Adrenal gland (tissue), 12 donors: ENCODE data around the gene ABHD14A. TPM values are rescaled to one million over a fixed set of nuclear protein-coding genes. Genes with fewer than 3 reads are reported as not detected.
A peak's percentile ranks its signal among the peaks of the same experiment; 100 is the strongest.

Source experiments
- DNase-seq, 7 donors: peaks; one replicate each; pipeline ENCODE4 v3.0.0-alpha.2; 2019 to 2020
- H3K27ac ChIP-seq, 5 donors: fragments of 200-600 bp; sonication (generic) in 4 of 5; 1 replicate in 3 of 5; 2 replicates in 2 of 5; pipeline versions ENCODE4 v1.5.1 to v1.8.0; 2016 to 2020; ENCODE audit warnings: mild to moderate bottlenecking in 1 of 5
- H3K27me3 ChIP-seq: fragments of 200-600 bp; 2 replicates; pipeline ENCODE4 v1.8.0; 2021
- H3K36me3 ChIP-seq, 2 donors: fragments of 200-600 bp; replicated peaks in 1 of 2; 1 replicate in 1 of 2; 2 replicates in 1 of 2; pipeline versions ENCODE4 v1.5.1 to v1.8.0; 2018 to 2022
- H3K4me1 ChIP-seq, 2 donors: fragments of 200-600 bp; replicated peaks in 1 of 2; 1 replicate in 1 of 2; 2 replicates in 1 of 2; pipeline versions ENCODE4 v1.5.1 to v1.8.0; 2018 to 2021
- H3K4me3 ChIP-seq, 4 donors: fragments of 200-600 bp; sonication (generic) in 3 of 4; one replicate each; pipeline ENCODE4 v1.5.1; 2016 to 2018
- H3K9me3 ChIP-seq, 3 donors: fragments of 200-600 bp; sonication (generic) in 1 of 3; replicated peaks in 1 of 3; 1 replicate in 2 of 3; 2 replicates in 1 of 3; pipeline versions ENCODE4 v1.5.1 to v1.8.0; 2016 to 2021
- POLR2A ChIP-seq, 2 donors: fragments of 450-650 bp; IDR thresholded peaks; one replicate each; pipeline ENCODE4 v1.6.1; 2017; ENCODE audit warnings: antibody characterized with exemption in 2 of 2, mild to moderate bottlenecking in 2 of 2, moderate library complexity in 1 of 2
- WGBS, 4 donors: extraction: QIAGEN DNeasy Blood & Tissue Kit in 2 of 4; methylation state at CpG; one replicate each; pipeline versions ENCODE4 v1.1.5 to v1.1.7; 2013 to 2017; 5-methylcytosine and 5-hydroxymethylcytosine counted together
- intact Hi-C, 2 donors: fragments of 100-400 bp; cut with DNase I; formaldehyde crosslinking; loops; one replicate each; pipeline versions ENCODE4 v1.14.1 to v1.15.0; 2022 to 2023
- polyA plus RNA-seq, 3 donors: library from polyadenylated mRNA; stranded (reverse); fragments of 200-250 nt in 2 of 3; fragments of 350-450 nt in 1 of 3; fragmentation: Illumina TruSeq in 1 of 3; extraction: RNeasy Lipid Tissue Mini Kit (QIAGEN cat#74804) in 1 of 3; gene quantifications; one replicate each; pipeline ENCODE4 v1.2.3, GENCODE V29; 2013 to 2014
- total RNA-seq, 9 donors: library from RNA; depleted of rRNA in 4 of 9; stranded (reverse); fragments of >200 nt in 4 of 9; fragments of 120-200 nt in 1 of 9; fragmentation: NEBNext Ultra II Directional in 1 of 9; extraction: Animal tissue kit (Norgen Biotek cat#: 25700) in 1 of 9; gene quantifications; one replicate each; pipeline versions ENCODE4 v1.1.0 to v1.2.4, GENCODE V29; 2013 to 2023
- TF ChIP-seq, protein P1 (sequence below), 6 experiments: fragments of 450-650 bp in 4 of 6; fragments of 200-600 bp in 2 of 6; sonication (generic) in 1 of 6; IDR thresholded peaks; 1 replicate in 5 of 6; 2 replicates in 1 of 6; pipeline versions ENCODE4 v1.5.1 to v1.8.0; 2016 to 2021; ENCODE audit warnings: antibody characterized with exemption in 6 of 6, mild to moderate bottlenecking in 2 of 6, moderate library complexity in 1 of 6
- donor health status: healthy with polysubstance abuse.
- donor health status: Bipolar disorder and iron deficiency.
- donor health status: DM: yes; HTN: yes; CAD: no.
- donor health status: DM: no; HTN: no; CAD: no.
- donor health status: DM: no; HTN: no; CAD: no.
- donor health status: DM: yes; HTN: yes; CAD: no.

Gene ABHD14A
- total and polyA plus RNA-seq, 12 donors, result 29.3 to 162 (median 77.1) TPM

DNA sequence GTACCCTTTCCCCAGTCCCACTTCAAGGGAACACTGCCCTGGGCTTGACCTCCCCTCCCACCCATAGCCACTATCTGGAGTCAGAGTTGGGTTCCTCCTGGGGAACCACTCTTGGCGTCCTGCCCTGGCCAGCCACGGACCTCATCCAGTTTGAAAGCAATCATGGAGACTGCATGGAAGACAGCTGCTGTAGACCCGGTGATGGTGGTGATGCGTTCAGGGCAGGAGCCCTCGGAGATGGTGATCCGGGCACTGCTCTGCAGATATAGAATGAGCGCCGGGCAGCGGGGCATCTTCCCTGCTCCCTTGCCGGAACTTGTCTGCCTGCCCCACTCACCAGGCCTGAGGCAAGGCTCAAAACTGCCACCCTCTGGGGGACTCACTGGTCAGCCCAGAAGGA, 14.5 kb upstream of the ABHD14A start:
- no peaks in the 10 kb centered on the region for H3K27me3 ChIP-seq
- H3K9me3 ChIP-seq, result no peaks in the 10 kb centered on the region
- 88 to 100% (median 92%) methylated on average over 1 to 10 of the region's 10 CpGs for WGBS, 4 donors
- peaks cover 0 to 8% of the 10 kb centered on the region in 2 donors for H3K36me3 ChIP-seq
- no peak for TF ChIP-seq POLR2A (IDR thresholded peaks at IDR 0.05)
- TF ChIP-seq, protein P1, sequence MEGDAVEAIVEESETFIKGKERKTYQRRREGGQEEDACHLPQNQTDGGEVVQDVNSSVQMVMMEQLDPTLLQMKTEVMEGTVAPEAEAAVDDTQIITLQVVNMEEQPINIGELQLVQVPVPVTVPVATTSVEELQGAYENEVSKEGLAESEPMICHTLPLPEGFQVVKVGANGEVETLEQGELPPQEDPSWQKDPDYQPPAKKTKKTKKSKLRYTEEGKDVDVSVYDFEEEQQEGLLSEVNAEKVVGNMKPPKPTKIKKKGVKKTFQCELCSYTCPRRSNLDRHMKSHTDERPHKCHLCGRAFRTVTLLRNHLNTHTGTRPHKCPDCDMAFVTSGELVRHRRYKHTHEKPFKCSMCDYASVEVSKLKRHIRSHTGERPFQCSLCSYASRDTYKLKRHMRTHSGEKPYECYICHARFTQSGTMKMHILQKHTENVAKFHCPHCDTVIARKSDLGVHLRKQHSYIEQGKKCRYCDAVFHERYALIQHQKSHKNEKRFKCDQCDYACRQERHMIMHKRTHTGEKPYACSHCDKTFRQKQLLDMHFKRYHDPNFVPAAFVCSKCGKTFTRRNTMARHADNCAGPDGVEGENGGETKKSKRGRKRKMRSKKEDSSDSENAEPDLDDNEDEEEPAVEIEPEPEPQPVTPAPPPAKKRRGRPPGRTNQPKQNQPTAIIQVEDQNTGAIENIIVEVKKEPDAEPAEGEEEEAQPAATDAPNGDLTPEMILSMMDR (IDR thresholded peaks at IDR 0.05), result no peak
- peaks cover 9 to 11% of the 10 kb centered on the region in 2 donors for H3K4me1 ChIP-seq
- DNase-seq, result no peak
- intact Hi-C loops, result no loop called here
- no peak overlapping the region for H3K4me3 ChIP-seq
- no peak overlapping the region for H3K27ac ChIP-seq

DNA sequence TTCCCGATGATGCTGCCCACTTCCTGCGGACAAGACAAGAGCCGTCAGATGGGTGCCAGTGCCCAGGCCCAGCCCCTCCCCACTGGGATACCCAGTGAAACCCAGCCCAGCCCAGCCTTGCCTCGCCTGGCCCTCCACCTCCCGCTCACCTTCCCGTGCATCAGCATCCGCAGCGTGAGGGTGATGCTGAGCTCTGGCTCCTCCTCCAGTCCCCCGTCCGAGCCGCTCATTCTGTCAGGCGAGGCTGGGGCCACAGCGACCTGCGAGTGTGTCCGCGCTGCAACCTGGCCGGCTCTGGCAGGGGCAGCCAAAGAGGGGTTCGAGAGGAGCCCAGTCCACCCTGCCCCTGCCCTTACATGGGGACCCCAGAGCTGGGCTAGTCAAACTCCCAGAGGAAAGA, 13.9 kb upstream of the ABHD14A start:
- peaks cover 0 to 8% of the 10 kb centered on the region in 2 donors for H3K36me3 ChIP-seq
- peaks cover 5 to 10% of the 10 kb centered on the region in 2 donors for H3K4me1 ChIP-seq
- intact Hi-C loops, result no loop called here
- H3K27me3 ChIP-seq, result no peaks in the 10 kb centered on the region
- H3K27ac ChIP-seq, result no peak overlapping the region
- DNase-seq, result no peak
- TF ChIP-seq POLR2A (IDR thresholded peaks at IDR 0.05), result no peak
- TF ChIP-seq, protein P1 (IDR thresholded peaks at IDR 0.05), result no peak
- H3K9me3 ChIP-seq, result no peaks in the 10 kb centered on the region
- H3K4me3 ChIP-seq, result no peak overlapping the region
- 94 to 96% (median 95%) methylated on average over 7 to 18 of the region's 18 CpGs for WGBS, 4 donors

DNA sequence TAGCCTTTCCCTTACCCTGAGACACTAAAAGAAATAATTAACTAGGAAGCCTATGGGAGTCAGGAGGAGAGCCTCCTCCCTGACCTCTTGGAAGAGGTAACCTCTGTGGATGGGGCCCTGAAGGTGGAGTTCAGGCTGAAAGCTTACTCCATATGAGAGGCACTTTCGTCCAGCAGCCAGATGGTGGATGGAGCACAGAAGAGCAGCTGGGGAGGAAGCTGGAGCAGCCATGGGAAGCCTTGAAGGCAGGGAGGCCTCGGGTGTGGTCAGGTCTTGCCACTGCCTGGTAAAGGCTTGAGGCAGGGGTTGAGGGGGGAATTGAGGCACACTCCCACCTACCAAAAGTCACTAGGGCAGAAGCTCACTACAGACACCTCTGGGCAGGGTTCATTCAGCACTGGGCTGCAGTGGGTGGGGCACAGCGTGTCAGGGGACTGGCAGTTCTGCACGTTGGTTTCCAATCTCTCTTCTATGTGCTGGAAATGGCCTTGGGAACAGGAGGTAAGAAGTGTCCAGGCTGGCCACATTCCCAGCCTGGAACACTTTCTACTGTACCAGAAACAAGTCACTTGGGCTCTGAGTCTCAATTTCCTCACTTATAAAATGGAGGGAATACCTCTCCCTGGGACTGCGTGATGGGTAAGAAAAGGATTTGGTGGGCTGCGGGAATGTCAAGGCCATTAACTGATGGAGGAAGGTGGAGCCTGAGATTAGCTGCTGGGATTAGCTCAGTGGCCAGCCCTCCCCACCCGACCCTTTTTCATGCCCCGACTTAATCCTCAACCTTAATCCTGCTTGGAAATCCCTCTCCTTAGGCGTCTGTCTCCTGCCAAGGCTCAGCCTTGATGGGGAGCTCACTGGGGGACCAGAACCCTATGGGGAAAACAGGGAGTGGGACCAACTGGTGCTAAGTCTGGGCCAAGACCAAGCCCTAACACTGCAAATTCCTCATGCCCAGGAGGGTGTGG, 13.0 kb upstream of the ABHD14A start:
- Histone ChIP-seq H3K27ac (no peak overlapping the region), H3K9me3 (no peaks in the 10 kb centered on the region), H3K27me3 (no peaks in the 10 kb centered on the region), H3K36me3 (peaks cover 0 to 8% of the 10 kb centered on the region in 2 donors), H3K4me1 (peaks cover 4 to 12% of the 10 kb centered on the region in 2 donors), H3K4me3 (no peak overlapping the region)
- 54 to 64% (median 58%) methylated on average over 7 to 9 of the region's 9 CpGs for WGBS, 4 donors
- intact Hi-C loops, result no loop called here
- peak in 4 of 7 donors; percentile 64 to 76 (median 73) for DNase-seq
- no peak for TF ChIP-seq POLR2A (IDR thresholded peaks at IDR 0.05)
- TF ChIP-seq, protein P1 (IDR thresholded peaks at IDR 0.05), result no peak

DNA sequence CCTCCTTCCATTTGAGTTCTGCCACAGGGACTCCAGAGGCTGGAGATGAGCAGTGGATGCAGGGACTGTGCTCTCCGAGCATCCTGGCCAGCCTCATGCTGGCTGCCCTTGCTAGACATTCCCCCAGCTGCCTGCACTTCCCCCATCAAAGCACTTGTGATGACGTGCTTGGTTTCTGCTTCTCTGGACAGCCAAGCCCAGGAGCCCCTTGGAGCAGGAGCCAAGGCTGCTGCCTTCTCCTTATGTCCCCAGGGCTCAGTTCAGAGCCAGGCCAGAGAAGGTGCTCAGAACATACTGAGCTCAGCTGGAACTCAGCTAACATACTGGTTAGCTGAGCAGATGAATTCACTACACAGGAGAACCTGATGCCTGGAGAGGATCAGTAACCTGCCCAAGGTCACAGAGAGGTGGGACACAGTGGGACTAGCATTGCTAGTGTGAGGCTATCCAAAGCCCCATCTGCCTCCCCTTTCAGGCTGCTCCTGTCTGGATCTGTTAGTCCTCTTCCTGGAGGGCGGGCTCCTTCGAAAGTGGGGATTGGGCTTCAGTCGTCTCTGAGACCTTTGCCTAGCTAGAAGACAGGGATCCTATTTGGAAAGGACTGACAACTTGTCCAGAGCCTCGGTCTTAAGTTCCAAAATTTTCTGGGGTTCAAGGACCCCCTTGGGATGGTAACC, 11.9 kb upstream of the ABHD14A start:
- intact Hi-C loops, result no loop called here
- Histone ChIP-seq H3K36me3 (peaks cover 0 to 5% of the 10 kb centered on the region in 2 donors), H3K9me3 (no peaks in the 10 kb centered on the region), H3K4me3 (no peak overlapping the region), H3K27ac (no peak overlapping the region), H3K27me3 (no peaks in the 10 kb centered on the region), H3K4me1 (peaks cover 10 to 14% of the 10 kb centered on the region in 2 donors)
- no peak for TF ChIP-seq POLR2A (IDR thresholded peaks at IDR 0.05)
- TF ChIP-seq, protein P1 (IDR thresholded peaks at IDR 0.05), result no peak
- no peak for DNase-seq
- WGBS, 4 donors, result 56 to 86% (median 83%) methylated on average over 2 to 6 of the region's 6 CpGs
